SK-N-SH treated with all-trans-retinoic acid at 6 μM for 48 hours (cell line): Measurements from ENCODE around the gene GRIN2D.

Experiments
- ATAC-seq: fragments of 200-7000 bp; cut with Tn5 transposase; 3 replicates; pipeline ENCODE4 v1.9.1; 2020; ENCODE audit warnings: mild to moderate bottlenecking, moderate library complexity
- ARNTL ChIP-seq: fragments of 450-650 bp; formaldehyde crosslinking; IDR thresholded peaks from 2 replicates; pipeline ENCODE4 v1.5.0; 2020; ENCODE audit warnings: low read depth, mild to moderate bottlenecking, moderate library complexity, borderline replicate concordance
- BACH2 ChIP-seq: fragments of 250-450 bp; sonication (Bioruptor Pico); IDR thresholded peaks from 2 replicates; pipeline ENCODE4 v1.9.0; 2021; ENCODE audit warnings: mild to moderate bottlenecking, borderline replicate concordance
- CREB5 ChIP-seq: fragments of 250-450 bp; sonication (Bioruptor Pico); IDR thresholded peaks from 2 replicates; pipeline ENCODE4 v1.5.1; 2020; ENCODE audit warnings: low read depth, mild to moderate bottlenecking, moderate library complexity
- CSDC2 ChIP-seq: fragments of 250-450 bp; sonication (Bioruptor Pico); IDR thresholded peaks from 2 replicates; pipeline ENCODE4 v1.5.0; 2020; ENCODE audit warnings: mild to moderate bottlenecking, moderate library complexity
- ESRRG ChIP-seq: fragments of 250-450 bp; sonication (Bioruptor Pico); IDR thresholded peaks from 2 replicates; pipeline ENCODE4 v1.6.1; 2021; ENCODE audit warnings: mild to moderate bottlenecking
- GLIS3 ChIP-seq: fragments of 250-450 bp; sonication (Bioruptor Pico); IDR thresholded peaks from 2 replicates; pipeline ENCODE4 v1.5.0; 2020; ENCODE audit warnings: mild to moderate bottlenecking, moderate library complexity
- ISL1 ChIP-seq: fragments of 250-450 bp; sonication (Bioruptor Pico); IDR thresholded peaks from 2 replicates; pipeline ENCODE4 v2.1.2; 2022; ENCODE audit warnings: mild to moderate bottlenecking, moderate library complexity
- OSR1 ChIP-seq: fragments of 250-450 bp; sonication (Bioruptor Pico); IDR thresholded peaks from 2 replicates; pipeline ENCODE4 v1.8.0; 2022; ENCODE audit warnings: moderate library complexity, mild to moderate bottlenecking, inconsistent platforms
- POU6F1 ChIP-seq: fragments of 250-450 bp; sonication (Bioruptor Pico); IDR thresholded peaks from 2 replicates; pipeline ENCODE4 v1.8.0; 2021; ENCODE audit warnings: low read depth, mild to moderate bottlenecking, moderate library complexity, borderline replicate concordance
- PPARA ChIP-seq: fragments of 250-450 bp; sonication (Bioruptor Pico); IDR thresholded peaks from 2 replicates; pipeline ENCODE4 v1.5.0; 2020; ENCODE audit warnings: mild to moderate bottlenecking, borderline replicate concordance
- SNAI2 ChIP-seq: fragments of 250-450 bp; sonication (Bioruptor Pico); IDR thresholded peaks from 2 replicates; pipeline ENCODE4 v1.5.0; 2020; ENCODE audit warnings: mild to moderate bottlenecking, moderate library complexity
- TCF4 ChIP-seq: fragments of 250-450 bp; sonication (Bioruptor Pico); IDR thresholded peaks from 2 replicates; pipeline ENCODE4 v1.8.0; 2021; ENCODE audit warnings: mild to moderate bottlenecking, moderate library complexity, borderline replicate concordance
- TOX ChIP-seq: fragments of 250-450 bp; sonication (Bioruptor Pico); IDR thresholded peaks from 2 replicates; pipeline ENCODE4 v1.8.0; 2021; ENCODE audit warnings: mild to moderate bottlenecking, moderate library complexity, borderline replicate concordance
- TSHZ2 ChIP-seq: fragments of 250-450 bp; sonication (Bioruptor Pico); IDR thresholded peaks from 2 replicates; pipeline ENCODE4 v1.5.0; 2020; ENCODE audit warnings: mild to moderate bottlenecking, moderate library complexity
- ZC3H10 ChIP-seq: fragments of 250-450 bp; sonication (Bioruptor Pico); IDR thresholded peaks from 2 replicates; pipeline ENCODE4 v1.5.1; 2021; ENCODE audit warnings: mild to moderate bottlenecking, moderate library complexity
- ZFP30 ChIP-seq: fragments of 450-650 bp; formaldehyde crosslinking; IDR thresholded peaks from 2 replicates; pipeline ENCODE4 v1.5.0; 2022; ENCODE audit warnings: mild to moderate bottlenecking, moderate library complexity
- ZNF565 ChIP-seq: fragments of 450-650 bp; formaldehyde crosslinking; conservative IDR thresholded peaks from 2 replicates; pipeline ENCODE4 v1.5.0; 2020; ENCODE audit warnings: low read depth, mild to moderate bottlenecking, moderate library complexity
- TF ChIP-seq, protein P1 (sequence below): fragments of 250-450 bp; sonication (Bioruptor Pico); IDR thresholded peaks from 2 replicates; pipeline ENCODE4 v1.8.0; 2020; ENCODE audit warnings: mild to moderate bottlenecking, moderate library complexity, borderline replicate concordance

Gene GRIN2D

GRCh38 chr19:48397263-48398101 is 4.0 kb downstream of the GRIN2D start:
- no peak for TF ChIP-seq TCF4 (CRISPR knock-in tag)
- TF ChIP-seq ZC3H10 (CRISPR knock-in tag): no peak
- no peak for TF ChIP-seq CREB5
- TF ChIP-seq SNAI2 (CRISPR knock-in tag): no peak
- TF ChIP-seq OSR1 (CRISPR knock-in tag): no peak
- no peak for TF ChIP-seq TSHZ2 (CRISPR knock-in tag)
- no peak for TF ChIP-seq TOX
- TF ChIP-seq CSDC2 (CRISPR knock-in tag): no peak
- TF ChIP-seq ZNF565 (CRISPR knock-in tag): no peak
- no peak for TF ChIP-seq BACH2 (CRISPR knock-in tag)
- no peak for TF ChIP-seq PPARA (CRISPR knock-in tag)
- no peak for TF ChIP-seq ZFP30 (CRISPR knock-in tag)
- TF ChIP-seq ISL1 (CRISPR knock-in tag): no peak
- TF ChIP-seq, protein P1, sequence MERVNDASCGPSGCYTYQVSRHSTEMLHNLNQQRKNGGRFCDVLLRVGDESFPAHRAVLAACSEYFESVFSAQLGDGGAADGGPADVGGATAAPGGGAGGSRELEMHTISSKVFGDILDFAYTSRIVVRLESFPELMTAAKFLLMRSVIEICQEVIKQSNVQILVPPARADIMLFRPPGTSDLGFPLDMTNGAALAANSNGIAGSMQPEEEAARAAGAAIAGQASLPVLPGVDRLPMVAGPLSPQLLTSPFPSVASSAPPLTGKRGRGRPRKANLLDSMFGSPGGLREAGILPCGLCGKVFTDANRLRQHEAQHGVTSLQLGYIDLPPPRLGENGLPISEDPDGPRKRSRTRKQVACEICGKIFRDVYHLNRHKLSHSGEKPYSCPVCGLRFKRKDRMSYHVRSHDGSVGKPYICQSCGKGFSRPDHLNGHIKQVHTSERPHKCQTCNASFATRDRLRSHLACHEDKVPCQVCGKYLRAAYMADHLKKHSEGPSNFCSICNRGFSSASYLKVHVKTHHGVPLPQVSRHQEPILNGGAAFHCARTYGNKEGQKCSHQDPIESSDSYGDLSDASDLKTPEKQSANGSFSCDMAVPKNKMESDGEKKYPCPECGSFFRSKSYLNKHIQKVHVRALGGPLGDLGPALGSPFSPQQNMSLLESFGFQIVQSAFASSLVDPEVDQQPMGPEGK (CRISPR knock-in tag): no peak
- no peak for TF ChIP-seq ESRRG (CRISPR knock-in tag)
- TF ChIP-seq POU6F1 (CRISPR knock-in tag): no peak
- no peak for ATAC-seq

- TF ChIP-seq CREB5: no peak
- no peak for TF ChIP-seq TCF4 (CRISPR knock-in tag)
- no peak for TF ChIP-seq ARNTL (CRISPR knock-in tag)
- TF ChIP-seq GLIS3 (CRISPR knock-in tag): no peak
- TF ChIP-seq OSR1 (CRISPR knock-in tag): no peak
Observed at GRCh38 chr19:48398102-48398374, 4.6 kb downstream of the GRIN2D start.

GRCh38 chr19:48398375-48399235 is 5.1 kb downstream of the GRIN2D start:
- TF ChIP-seq TSHZ2 (CRISPR knock-in tag) (peak; percentile 86), SNAI2 (CRISPR knock-in tag) (peak; percentile 44; the same call in 1 of the 2 replicates), CSDC2 (CRISPR knock-in tag) (no peak), PPARA (CRISPR knock-in tag) (no peak), BACH2 (CRISPR knock-in tag) (no peak), ZNF565 (CRISPR knock-in tag) (0 out of 2 replicates have a peak, but pooled peaks have one; percentile 72)
- TF ChIP-seq, all 23 proteins: peak for 3
- peak; percentile 47 for ATAC-seq

More at GRCh38 chr19:48398102-48398374, 4.6 kb downstream of the GRIN2D start:
- no peak for ATAC-seq
